ENCODE data around the gene FOXP4. TPM values are rescaled to one million over a fixed set of nuclear protein-coding genes. Genes with fewer than 3 reads are reported as not detected.
A peak's percentile ranks its signal among the peaks of the same experiment; 100 is the strongest.

FOXP4 gene
- total and polyA plus RNA-seq, 2 donors from 2014 or later: 14.0 to 33.2 TPM

- Histone ChIP-seq H3K9me3 (ENCODE audit: control insufficient read depth in 2 of 3, insufficient read depth in 1 of 3, low read length in 3 of 3) (no peaks in the 10 kb centered on the region), H3K9ac (ENCODE audit: low read length in 3 of 3) (no peak overlapping the region), H3K4me1 (ENCODE audit: control insufficient read depth in 2 of 3, insufficient read depth in 2 of 3, low read depth in 1 of 3, low read length in 3 of 3) (no peaks in the 10 kb centered on the region), H3K36me3 (ENCODE audit: control insufficient read depth in 2 of 3, insufficient read depth in 3 of 3, low read length in 3 of 3) (no peaks in the 10 kb centered on the region), H3K4me3 (ENCODE audit: low read length in 3 of 3) (no peak overlapping the region), H3K27me3 (ENCODE audit: control insufficient read depth, insufficient read depth, low read length) (no peaks in the 10 kb centered on the region), H3K27ac (ENCODE audit: low read depth in 2 of 2, low read length in 2 of 2) (no peak overlapping the region)
- DNase-seq (peak in 1 of 5 donors; percentile 8), FAIRE-seq (no peak)
- intact Hi-C loops (cut with DNase I): no loop called here
- no peak for TF ChIP-seq CTCF (IDR thresholded peaks at IDR 0.05; ENCODE audit: borderline replicate concordance, extremely low read depth, insufficient read depth)
These were observed 34.6 kb upstream of the FOXP4 start for GRCh38 chr6:41511443-41512060.

GRCh38 chr6:41512146-41512701 lies 34.0 kb upstream of the FOXP4 start:
- Histone ChIP-seq H3K27ac (ENCODE audit: low read depth in 2 of 2, low read length in 2 of 2) (no peak overlapping the region), H3K4me1 (ENCODE audit: control insufficient read depth in 2 of 3, insufficient read depth in 2 of 3, low read depth in 1 of 3, low read length in 3 of 3) (no peaks in the 10 kb centered on the region), H3K4me3 (ENCODE audit: low read length in 3 of 3) (no peak overlapping the region), H3K27me3 (ENCODE audit: control insufficient read depth, insufficient read depth, low read length) (no peaks in the 10 kb centered on the region), H3K9ac (ENCODE audit: low read length in 3 of 3) (no peak overlapping the region), H3K9me3 (ENCODE audit: control insufficient read depth in 2 of 3, insufficient read depth in 1 of 3, low read length in 3 of 3) (no peaks in the 10 kb centered on the region), H3K36me3 (ENCODE audit: control insufficient read depth in 2 of 3, insufficient read depth in 3 of 3, low read length in 3 of 3) (no peaks in the 10 kb centered on the region)
- intact Hi-C loops (cut with DNase I): no loop called here
- no peak for TF ChIP-seq CTCF (IDR thresholded peaks at IDR 0.05; ENCODE audit: borderline replicate concordance, extremely low read depth, insufficient read depth)
- DNase-seq (no peak), FAIRE-seq (no peak)

- no peaks in the 10 kb centered on the region for H3K36me3 ChIP-seq (ENCODE audit: control insufficient read depth in 2 of 3, insufficient read depth in 3 of 3, low read length in 3 of 3)
- no peak overlapping the region for H3K27ac ChIP-seq (ENCODE audit: low read depth in 2 of 2, low read length in 2 of 2)
- H3K9ac ChIP-seq (ENCODE audit: low read length in 3 of 3): no peak overlapping the region
- TF ChIP-seq CTCF (IDR thresholded peaks at IDR 0.05; ENCODE audit: borderline replicate concordance, extremely low read depth, insufficient read depth): no peak
- no peak overlapping the region for H3K4me3 ChIP-seq (ENCODE audit: low read length in 3 of 3)
- no peaks in the 10 kb centered on the region for H3K27me3 ChIP-seq (ENCODE audit: control insufficient read depth, insufficient read depth, low read length)
- peak in 1 of 5 donors; percentile 4 for DNase-seq
- no peak for FAIRE-seq
- no peaks in the 10 kb centered on the region for H3K9me3 ChIP-seq (ENCODE audit: control insufficient read depth in 2 of 3, insufficient read depth in 1 of 3, low read length in 3 of 3)
- no peaks in the 10 kb centered on the region for H3K4me1 ChIP-seq (ENCODE audit: control insufficient read depth in 2 of 3, insufficient read depth in 2 of 3, low read depth in 1 of 3, low read length in 3 of 3)
- intact Hi-C loops (cut with DNase I): no loop called here
These were observed 30.2 kb upstream of the FOXP4 start for GRCh38 chr6:41515995-41516394.

All from kidney (tissue), 14 donors.